GM12878 (cell line): ENCODE results near the gene BAX. TPM values are rescaled to one million over a fixed set of nuclear protein-coding genes. Genes with fewer than 3 reads are reported as not detected.

Source experiments
- ATAC-seq: fragments of 200-7000 bp; cut with Tn5 transposase; 3 replicates; pipeline ENCODE4 v1.9.1; 2020; ENCODE audit warnings: mild to moderate bottlenecking, moderate library complexity
- BruUV-seq: library from RNA; stranded (reverse); fragments of 400-500 nt; replicated peaks from 2 replicates; lab custom pipeline; 2021; lab: Mats Ljungman, UMichigan
- CTCF ChIA-PET: fragments of 300-600 bp; sonication (Branson Sonifier 250); formaldehyde crosslinking; extraction: SDS; loops from one replicate; lab custom pipeline; 2021; ENCODE audit warnings: inconsistent platforms; lab: Yijun Ruan, JAX
- POLR2A ChIA-PET: fragments of 350-600 bp; formaldehyde crosslinking; extraction: SDS; loops from one replicate; lab custom pipeline; 2021; ENCODE audit warnings: inconsistent platforms; lab: Charles Lee
- RAD21 ChIA-PET: fragments of 300-600 bp; sonication (Branson Sonifier 250); formaldehyde crosslinking; loops from one replicate; lab custom pipeline; 2023; ENCODE audit warnings: antibody characterized with exemption; ENCODE audit not compliant: unreplicated experiment; lab: Charles Lee
- SMC1A ChIA-PET: fragments of 300-600 bp; sonication (Branson Sonifier 250); formaldehyde crosslinking; loops from one replicate; lab custom pipeline; 2023; ENCODE audit not compliant: unreplicated experiment, uncharacterized antibody; lab: Charles Lee
- DNase-seq: peaks from one replicate; pipeline ENCODE4 v3.0.0-alpha.2; 2011; ENCODE audit warnings: low read depth, low spot score
- FAIRE-seq: peaks from 3 replicates; lab custom pipeline; 2011; peaks lifted over from hg19 to GRCh38; lab: Jason Lieb, UNC
- H2AFZ ChIP-seq: 2 replicates; pipeline ENCODE4 v1.6.0; 2011; ENCODE audit warnings: low read depth, low read length, control low read depth; ENCODE audit not compliant: control insufficient read depth
- H3K27ac ChIP-seq: 2 replicates; pipeline ENCODE4 v1.5.1; 2011; ENCODE audit warnings: control low read depth; ENCODE audit not compliant: control insufficient read depth, insufficient read depth
- H3K27me3 ChIP-seq, 2 experiments: replicated peaks in 1 of 2; 2 replicates each; pipeline versions ENCODE4 v1.6.0 to v1.6.1; 2011; ENCODE audit warnings: low read length in 1 of 2; ENCODE audit not compliant: control insufficient read depth in 2 of 2, insufficient read depth in 2 of 2
- H3K36me3 ChIP-seq, 2 experiments: 2 replicates each; pipeline ENCODE4 v1.5.1; 2011; ENCODE audit warnings: low read length in 1 of 2; ENCODE audit not compliant: control insufficient read depth in 2 of 2, insufficient read depth in 2 of 2
- H3K4me1 ChIP-seq: 2 replicates; pipeline ENCODE4 v1.6.1; 2011; ENCODE audit warnings: mild to moderate bottlenecking, low read length, moderate library complexity, mixed read lengths; ENCODE audit not compliant: control insufficient read depth, insufficient read depth
- H3K4me2 ChIP-seq: 2 replicates; pipeline ENCODE4 v1.6.0; 2011; ENCODE audit warnings: control low read depth; ENCODE audit not compliant: control insufficient read depth, insufficient read depth
- H3K4me3 ChIP-seq: fragments of 200-600 bp; sonication (generic); 2 replicates; pipeline ENCODE4 v1.5.1; 2016
- H3K79me2 ChIP-seq: 2 replicates; pipeline ENCODE4 v1.6.0; 2011; ENCODE audit warnings: low read length; ENCODE audit not compliant: control insufficient read depth, insufficient read depth
- H3K9ac ChIP-seq: 2 replicates; pipeline ENCODE4 v1.8.0; 2011; ENCODE audit warnings: low read length, control low read depth, mixed read lengths; ENCODE audit not compliant: control insufficient read depth, insufficient read depth
- H3K9me3 ChIP-seq: replicated peaks from 3 replicates; pipeline ENCODE4 v1.5.1; 2011; ENCODE audit warnings: mild to moderate bottlenecking, low read length; ENCODE audit not compliant: control insufficient read depth, insufficient read depth
- H4K20me1 ChIP-seq: 2 replicates; pipeline ENCODE4 v1.6.0; 2011; ENCODE audit not compliant: control insufficient read depth, insufficient read depth
- BACH1 ChIP-seq: fragments of 450-650 bp; IDR thresholded peaks from 2 replicates; pipeline ENCODE4 v1.6.1; 2017; ENCODE audit warnings: mild to moderate bottlenecking, borderline replicate concordance
- MYB ChIP-seq: fragments of 150-350 bp; IDR thresholded peaks from 2 replicates; pipeline ENCODE4 v1.6.1; 2014; ENCODE audit warnings: mild to moderate bottlenecking, low read depth, low read length, borderline replicate concordance
- POLR2AphosphoS2 ChIP-seq: IDR thresholded peaks from 2 replicates; pipeline ENCODE4 v1.6.1; 2011; ENCODE audit warnings: low read depth, mild to moderate bottlenecking, low read length, improper control_type of control experiment, moderate library complexity
- SIN3A ChIP-seq: IDR thresholded peaks from 2 replicates; pipeline ENCODE4 v1.6.1; 2012; ENCODE audit warnings: low read depth, low read length, improper control_type of control experiment
- SMC3 ChIP-seq: IDR thresholded peaks from 2 replicates; pipeline ENCODE4 v1.6.1; 2011; ENCODE audit warnings: low read length, improper control_type of control experiment, borderline replicate concordance
- ZBTB4 ChIP-seq: fragments of 450-650 bp; formaldehyde crosslinking; IDR thresholded peaks from 2 replicates; pipeline ENCODE4 v1.4.0; 2022; ENCODE audit warnings: mild to moderate bottlenecking, moderate library complexity
- WGBS: methylation state at CpG from one replicate; pipeline ENCODE4 v1.1.6; 2016; ENCODE audit warnings: low lambda C conversion rate; ENCODE audit not compliant: insufficient replicate concordance, insufficient coverage; ENCODE audit errors: missing lambda C conversion rate; 5-methylcytosine and 5-hydroxymethylcytosine counted together
- in situ Hi-C: fragments of 300-500 bp; cut with MboI; formaldehyde crosslinking; loops from 9 replicates; pipeline ENCODE4 v1.14.3; 2018; ENCODE audit warnings: mixed read lengths
- intact Hi-C: fragments of 100-400 bp; cut with micrococcal nuclease; formaldehyde crosslinking; loops from one replicate; pipeline ENCODE4 v1.14.2; 2022; ENCODE audit not compliant: unreplicated experiment
- polyA plus RNA-seq, 11 experiments: library from polyadenylated mRNA; depleted of rRNA in 4 of 11; unstranded in 6 of 11; stranded (reverse) in 5 of 11; fragments of >200 nt; fragmentation: Nextera tagmentation in 4 of 11; fragmentation: Illumina TruSeq in 1 of 11; extraction: Ambion mirVana in 4 of 11; extraction: Trizol in 1 of 11; gene quantifications; 1 replicate in 1 of 11; 2 replicates in 10 of 11; pipeline versions ENCODE4 v1.2.1 to v1.2.3, GENCODE V29; 2011 to 2016; ENCODE audit warnings: inconsistent platforms in 2 of 11, missing spikeins in 2 of 11, low read depth in 1 of 11
- total RNA-seq, 4 experiments: library from RNA; depleted of rRNA in 3 of 4; stranded (reverse); fragments of >200 nt in 3 of 4; fragmentation: Illumina TruSeq in 1 of 4; extraction: Trizol in 1 of 4; gene quantifications; 2 replicates each; pipeline versions ENCODE4 v1.2.1 to v1.2.3, GENCODE V29; 2013 to 2021

Gene BAX
- total and polyA plus RNA-seq, 10 of the 15 experiments (the other 5 are each of a cell fraction or from before 2014, with no cell fraction given): 7.2 to 221 (median 137) TPM

- Histone ChIP-seq H3K4me3 (no peak overlapping the region), H3K79me2 (peaks cover 33% of the 10 kb centered on the region), H4K20me1 (no peaks in the 10 kb centered on the region), H3K27ac (peak overlapping the region; percentile 61), H3K36me3 (peaks cover 5 to 34% of the 10 kb centered on the region in 2 experiments), H3K9ac (no peak overlapping the region; the same call in 1 of the 2 replicates), H3K4me1 (peaks cover 31% of the 10 kb centered on the region), H3K4me2 (peak overlapping the region; percentile 99; the same call in 1 of the 2 replicates), H3K27me3 (no peaks in the 10 kb centered on the region), H2AFZ (no peak overlapping the region), H3K9me3 (no peaks in the 10 kb centered on the region)
- WGBS: 75% methylated on average over 4 of the region's 4 CpGs
- ChIA-PET CTCF (interaction anchor here (0.6 to 3.1 kb wide), 9 partner anchors 25 to 322 kb away, joined by 3 to 31 read pairs (median 4); partner anchors contain the start of genes CA11, GYS1 and RUVBL2), SMC1A (interaction anchor here (1.0 to 3.2 kb wide), 10 partner anchors 10 to 180 kb away, joined by 4 to 28 read pairs (median 6); partner anchors contain the start of genes GYS1, HSD17B14 and RUVBL2), POLR2A (interaction anchor here (0.9 to 4.0 kb wide), 5 partner anchors 11 to 94 kb away, joined by 3 to 53 read pairs (median 15); partner anchors contain the start of genes BAX, GYS1, PPP1R15A and RUVBL2), RAD21 (interaction anchor here (0.9 to 1.2 kb wide), 4 partner anchors 25 to 126 kb away, joined by 4 to 5 read pairs (median 5); partner anchors contain the start of genes GYS1, PPP1R15A and RUVBL2)
- TSS peak; percentile 35 for BruUV-seq
- no peak for FAIRE-seq
- ATAC-seq: no peak
- in situ Hi-C loops: no loop called here
- intact Hi-C loops: loop anchor here (10.0 kb wide), 1 partner anchor 333 kb away; the partner anchor contains the start of gene DBP
- DNase-seq: no peak
- TF ChIP-seq SMC3: no peak
- TF ChIP-seq POLR2AphosphoS2: 0 out of 2 replicates have a peak, but pooled peaks have one; percentile 33
- no peak for TF ChIP-seq MYB
- no peak for TF ChIP-seq BACH1
- TF ChIP-seq SIN3A: no peak
- no peak for TF ChIP-seq ZBTB4
These were observed 13.5 kb downstream of the BAX start for GRCh38 chr19:48968179-48968661.
